Muscle layer of colon (tissue), 2 donors: Measurements from ENCODE around the gene PSMA6.

Experiments
- H3K27ac ChIP-seq: one replicate; pipeline ENCODE4 v1.7.0; 2013; ENCODE audit warnings: low read depth, mild to moderate bottlenecking, low read length, moderate library complexity
- H3K27me3 ChIP-seq, 2 donors: one replicate each; pipeline ENCODE4 v1.7.0; 2013; ENCODE audit warnings: low read length in 2 of 2, mild to moderate bottlenecking in 2 of 2; ENCODE audit not compliant: insufficient read depth in 2 of 2, control insufficient read depth in 1 of 2
- H3K36me3 ChIP-seq: one replicate; pipeline ENCODE4 v1.7.0; 2013; ENCODE audit warnings: mild to moderate bottlenecking, low read length; ENCODE audit not compliant: insufficient read depth
- H3K4me1 ChIP-seq: one replicate; pipeline ENCODE4 v1.7.0; 2013; ENCODE audit warnings: mild to moderate bottlenecking, low read length; ENCODE audit not compliant: insufficient read depth
- H3K4me3 ChIP-seq, 2 donors: one replicate each; pipeline ENCODE4 v1.7.0; 2013; ENCODE audit warnings: low read length in 2 of 2, low read depth in 1 of 2, mild to moderate bottlenecking in 1 of 2, moderate library complexity in 1 of 2
- H3K9ac ChIP-seq: one replicate; pipeline ENCODE4 v1.7.0; 2013; ENCODE audit warnings: low read length
- H3K9me3 ChIP-seq: one replicate; pipeline ENCODE4 v1.7.0; 2013; ENCODE audit warnings: mild to moderate bottlenecking, low read length
- donor health status: abdominal sarcoma.
- donor health status: Adenocarcinoma of cecum.

The PSMA6 gene

DNA sequence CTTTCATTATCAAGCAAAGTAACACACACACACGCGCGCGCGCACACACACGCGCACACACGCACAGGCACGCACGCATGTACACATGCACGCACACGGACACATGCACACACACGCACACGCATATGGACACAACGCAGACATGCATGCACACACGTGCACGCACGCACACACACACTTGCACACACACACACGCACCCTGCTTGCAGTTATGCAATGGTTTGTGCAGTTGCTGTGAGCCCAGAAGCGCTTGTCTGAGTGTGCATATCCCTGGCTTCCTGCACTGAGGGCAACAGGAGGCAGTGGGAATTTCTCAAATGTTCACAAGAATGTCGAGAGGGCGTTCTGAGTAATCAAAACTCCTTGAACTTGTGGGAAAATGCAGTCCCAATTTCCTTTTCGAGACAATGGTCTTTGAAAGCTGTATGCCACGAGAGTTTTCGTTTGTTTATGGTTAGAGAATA, 70.8 kb downstream of the PSMA6 start:
- H3K27me3 ChIP-seq, result no peaks in the 10 kb centered on the region
- H3K4me3 ChIP-seq, result no peak overlapping the region
- no peak overlapping the region for H3K9ac ChIP-seq
- no peak overlapping the region for H3K27ac ChIP-seq
- H3K36me3 ChIP-seq, result no peaks in the 10 kb centered on the region
- peaks cover 22% of the 10 kb centered on the region for H3K4me1 ChIP-seq
- no peaks in the 10 kb centered on the region for H3K9me3 ChIP-seq

DNA sequence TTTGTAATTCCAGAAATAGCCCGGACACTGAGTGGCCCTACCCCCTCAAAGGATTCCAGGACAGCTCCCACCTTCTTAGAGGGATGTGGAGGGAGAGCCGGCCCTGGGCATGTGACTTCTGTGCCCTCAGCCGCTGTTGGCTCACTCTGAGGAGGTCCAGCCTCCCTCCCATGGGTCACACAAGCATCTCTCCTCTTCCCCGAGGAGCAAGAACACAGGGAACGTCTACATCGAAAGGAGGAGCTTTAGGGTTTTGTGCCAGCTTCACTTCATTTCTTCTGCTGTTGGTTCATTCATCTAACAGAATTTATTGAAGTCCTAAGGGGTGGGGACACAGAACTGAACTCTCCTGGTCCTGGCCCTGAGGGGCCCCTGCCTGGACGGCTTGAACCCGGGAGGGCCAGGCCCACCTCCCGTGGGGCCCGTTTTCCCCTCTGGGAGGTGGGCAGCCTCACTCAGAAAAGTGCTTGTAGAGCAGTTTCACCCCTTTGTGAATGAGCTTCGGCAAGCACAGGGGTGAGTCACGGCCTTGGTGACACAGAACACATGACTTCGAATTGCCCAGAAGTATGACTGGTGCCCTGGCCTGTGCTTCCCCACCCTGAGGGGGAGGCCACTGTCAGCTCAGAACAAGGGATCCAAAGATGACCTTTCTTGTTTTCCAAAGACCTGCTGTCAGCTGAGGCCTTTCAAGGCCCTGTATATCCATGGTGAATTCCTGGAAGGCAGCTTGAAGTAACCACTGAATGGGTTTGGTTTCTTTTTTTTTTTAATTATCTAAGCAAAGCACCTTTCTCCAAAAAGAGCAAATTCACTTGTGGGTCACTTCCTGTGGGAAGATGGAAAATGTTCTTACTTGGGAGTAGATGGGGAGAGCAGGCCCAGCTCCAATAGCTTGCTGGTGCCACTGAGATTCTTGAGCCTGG, 73.2 kb downstream of the PSMA6 start:
- no peaks in the 10 kb centered on the region for H3K36me3 ChIP-seq
- H3K4me3 ChIP-seq, result no peak overlapping the region
- H3K9me3 ChIP-seq, result no peaks in the 10 kb centered on the region
- no peak overlapping the region for H3K9ac ChIP-seq
- H3K27me3 ChIP-seq, result no peaks in the 10 kb centered on the region
- no peak overlapping the region for H3K27ac ChIP-seq
- H3K4me1 ChIP-seq, result peaks cover 22% of the 10 kb centered on the region

DNA sequence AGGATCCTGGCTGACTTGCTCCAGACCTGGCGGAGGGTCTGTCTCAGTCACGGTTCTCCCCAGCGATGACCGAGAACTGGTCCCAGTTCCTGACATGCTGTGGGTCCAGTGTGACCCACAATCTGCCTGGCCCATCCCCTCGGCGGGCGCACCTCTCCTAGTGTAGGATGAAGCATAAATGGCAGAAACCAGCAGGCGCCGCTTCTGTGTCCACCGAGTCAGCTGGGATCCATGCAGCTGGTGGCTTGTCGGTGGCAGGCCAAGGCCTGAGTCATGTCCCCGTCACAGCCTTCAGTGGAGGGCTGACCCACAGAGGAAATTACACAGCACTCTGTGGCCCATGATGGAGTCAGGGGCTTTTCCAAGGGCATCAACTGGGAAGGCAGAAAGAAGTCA, 73.9 kb downstream of the PSMA6 start:
- no peaks in the 10 kb centered on the region for H3K9me3 ChIP-seq
- peaks cover 22% of the 10 kb centered on the region for H3K4me1 ChIP-seq
- no peaks in the 10 kb centered on the region for H3K36me3 ChIP-seq
- no peak overlapping the region for H3K4me3 ChIP-seq
- no peak overlapping the region for H3K9ac ChIP-seq
- H3K27ac ChIP-seq, result no peak overlapping the region
- H3K27me3 ChIP-seq, result no peaks in the 10 kb centered on the region

DNA sequence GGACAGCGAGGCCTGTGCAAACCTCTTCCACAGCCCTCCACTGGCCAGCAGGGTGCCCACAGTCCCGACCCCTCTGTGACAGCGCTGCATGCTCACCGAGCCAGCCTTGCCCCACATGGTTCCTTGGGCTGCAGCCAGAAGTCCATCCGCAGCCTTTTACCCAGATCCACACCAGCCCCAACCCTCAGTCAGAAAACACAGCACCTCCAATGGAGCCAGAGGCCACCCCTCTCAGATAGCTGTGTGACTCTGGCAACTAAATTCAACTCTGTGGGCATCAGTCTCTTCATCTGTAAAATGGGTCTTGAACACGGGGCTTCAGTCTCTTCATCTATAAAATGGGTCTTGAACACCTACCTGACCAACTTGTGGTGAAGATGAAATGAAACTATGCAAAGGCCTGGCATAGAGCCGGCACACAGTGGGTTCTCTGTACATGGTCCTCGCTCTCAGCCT, 74.4 kb downstream of the PSMA6 start:
- H3K27ac ChIP-seq, result no peak overlapping the region
- no peak overlapping the region for H3K9ac ChIP-seq
- H3K36me3 ChIP-seq, result no peaks in the 10 kb centered on the region
- no peak overlapping the region for H3K4me3 ChIP-seq
- H3K4me1 ChIP-seq, result peaks cover 22% of the 10 kb centered on the region
- no peaks in the 10 kb centered on the region for H3K27me3 ChIP-seq
- H3K9me3 ChIP-seq, result no peaks in the 10 kb centered on the region

DNA sequence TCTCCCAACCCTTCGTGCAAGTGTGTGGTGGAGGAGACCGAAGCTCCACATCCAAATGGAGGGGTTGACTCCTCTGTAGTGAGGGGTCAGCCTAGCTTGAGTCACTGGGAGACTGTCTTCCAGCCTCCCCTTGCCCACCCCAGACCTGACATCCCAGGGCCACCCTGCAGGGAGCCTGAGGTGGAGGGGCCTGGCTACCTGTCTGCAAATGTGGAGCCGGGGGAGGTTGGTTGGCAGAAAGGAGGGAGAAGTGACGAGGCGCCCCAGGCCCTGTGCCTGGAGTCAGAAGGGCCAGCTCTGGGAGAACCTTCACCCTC, 74.8 kb downstream of the PSMA6 start:
- H3K27ac ChIP-seq, result no peak overlapping the region
- H3K36me3 ChIP-seq, result no peaks in the 10 kb centered on the region
- no peak overlapping the region for H3K9ac ChIP-seq
- no peaks in the 10 kb centered on the region for H3K27me3 ChIP-seq
- H3K4me3 ChIP-seq, result no peak overlapping the region
- no peaks in the 10 kb centered on the region for H3K9me3 ChIP-seq
- peaks cover 22% of the 10 kb centered on the region for H3K4me1 ChIP-seq
